Activated CD4-positive, alpha-beta T cell treated with anti-CD3 and anti-CD28 coated beads for 24 hours (primary cell): Measurements from ENCODE around the gene EMILIN3.

Source experiments
- DNase-seq, 2 donors: peaks; one replicate each; pipeline ENCODE4 v3.0.0-alpha.2; 2020; ENCODE audit warnings: low read depth in 2 of 2

The EMILIN3 gene

GRCh38 chr20:41347523-41348429 lies 18.8 kb downstream of the EMILIN3 start:
- no peak for DNase-seq

- DNase-seq = no peak
These were observed 20.9 kb downstream of the EMILIN3 start for GRCh38 chr20:41345729-41346067.

- DNase-seq = no peak
These were observed 21.5 kb downstream of the EMILIN3 start for GRCh38 chr20:41344938-41345728.

- no peak for DNase-seq
These were observed 22.1 kb downstream of the EMILIN3 start for GRCh38 chr20:41344477-41344876.

- no peak for DNase-seq
These were observed 23.8 kb downstream of the EMILIN3 start for GRCh38 chr20:41342474-41343464.

- peak; percentile 36 to 38 for DNase-seq
These were observed 26.1 kb downstream of the EMILIN3 start, which contains the start of gene LPIN3 for GRCh38 chr20:41340327-41341055. LPIN3 (plus strand) TSS chr20:41340821; CDS start chr20:41345804, 4,983 bp downstream.

- peak; percentile 80 to 85 for DNase-seq
These were observed 26.7 kb downstream of the EMILIN3 start for GRCh38 chr20:41339957-41340326.

GRCh38 chr20:41336711-41337492 lies 29.7 kb downstream of the EMILIN3 start:
- no peak for DNase-seq

GRCh38 chr20:41335591-41335990 lies 31.0 kb downstream of the EMILIN3 start:
- DNase-seq = no peak

- DNase-seq = no peak
These were observed 31.9 kb downstream of the EMILIN3 start for GRCh38 chr20:41334443-41335421.

GRCh38 chr20:41334036-41334435 lies 32.6 kb downstream of the EMILIN3 start:
- DNase-seq = no peak

GRCh38 chr20:41331731-41332130 lies 34.9 kb downstream of the EMILIN3 start:
- DNase-seq = no peak

- DNase-seq = no peak
These were observed 35.7 kb downstream of the EMILIN3 start for GRCh38 chr20:41330941-41331340.

- DNase-seq = no peak
These were observed 36.3 kb downstream of the EMILIN3 start for GRCh38 chr20:41330343-41330720.

GRCh38 chr20:41329435-41330342 lies 36.9 kb downstream of the EMILIN3 start:
- DNase-seq = peak; percentile 29 to 39

GRCh38 chr20:41327178-41327577 lies 39.4 kb downstream of the EMILIN3 start:
- no peak for DNase-seq

GRCh38 chr20:41320976-41321375 lies 45.6 kb downstream of the EMILIN3 start:
- DNase-seq = no peak

- DNase-seq = no peak
These were observed 46.2 kb downstream of the EMILIN3 start for GRCh38 chr20:41320441-41320840.
